ENCODE measurements around the gene SAMD3.

The SAMD3 gene

DNA sequence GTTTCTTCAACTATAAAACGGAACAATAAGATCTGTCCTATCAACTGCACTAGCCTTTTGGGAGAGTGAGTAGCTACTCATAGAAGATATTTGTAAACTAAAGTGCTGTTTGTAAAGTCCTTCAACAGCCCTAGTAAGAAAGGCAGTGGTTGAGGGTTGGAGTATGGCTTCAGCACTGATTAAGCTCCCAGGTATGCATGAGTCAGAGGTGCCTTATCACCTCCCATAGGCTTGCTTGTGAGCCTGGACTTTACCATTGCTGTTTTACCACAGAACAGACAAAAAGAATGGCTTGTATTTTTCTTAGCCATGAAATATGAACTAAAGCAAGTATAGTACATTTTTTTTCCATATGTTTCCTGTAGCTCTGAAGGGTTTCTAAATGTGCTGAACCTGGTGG is 44.1 kb downstream of the SAMD3 start:
- no peak for TF ChIP-seq POLR2AphosphoS5 (IDR thresholded peaks at IDR 0.05; ENCODE audit: low read depth, low read length)
- TF ChIP-seq, protein P1, sequence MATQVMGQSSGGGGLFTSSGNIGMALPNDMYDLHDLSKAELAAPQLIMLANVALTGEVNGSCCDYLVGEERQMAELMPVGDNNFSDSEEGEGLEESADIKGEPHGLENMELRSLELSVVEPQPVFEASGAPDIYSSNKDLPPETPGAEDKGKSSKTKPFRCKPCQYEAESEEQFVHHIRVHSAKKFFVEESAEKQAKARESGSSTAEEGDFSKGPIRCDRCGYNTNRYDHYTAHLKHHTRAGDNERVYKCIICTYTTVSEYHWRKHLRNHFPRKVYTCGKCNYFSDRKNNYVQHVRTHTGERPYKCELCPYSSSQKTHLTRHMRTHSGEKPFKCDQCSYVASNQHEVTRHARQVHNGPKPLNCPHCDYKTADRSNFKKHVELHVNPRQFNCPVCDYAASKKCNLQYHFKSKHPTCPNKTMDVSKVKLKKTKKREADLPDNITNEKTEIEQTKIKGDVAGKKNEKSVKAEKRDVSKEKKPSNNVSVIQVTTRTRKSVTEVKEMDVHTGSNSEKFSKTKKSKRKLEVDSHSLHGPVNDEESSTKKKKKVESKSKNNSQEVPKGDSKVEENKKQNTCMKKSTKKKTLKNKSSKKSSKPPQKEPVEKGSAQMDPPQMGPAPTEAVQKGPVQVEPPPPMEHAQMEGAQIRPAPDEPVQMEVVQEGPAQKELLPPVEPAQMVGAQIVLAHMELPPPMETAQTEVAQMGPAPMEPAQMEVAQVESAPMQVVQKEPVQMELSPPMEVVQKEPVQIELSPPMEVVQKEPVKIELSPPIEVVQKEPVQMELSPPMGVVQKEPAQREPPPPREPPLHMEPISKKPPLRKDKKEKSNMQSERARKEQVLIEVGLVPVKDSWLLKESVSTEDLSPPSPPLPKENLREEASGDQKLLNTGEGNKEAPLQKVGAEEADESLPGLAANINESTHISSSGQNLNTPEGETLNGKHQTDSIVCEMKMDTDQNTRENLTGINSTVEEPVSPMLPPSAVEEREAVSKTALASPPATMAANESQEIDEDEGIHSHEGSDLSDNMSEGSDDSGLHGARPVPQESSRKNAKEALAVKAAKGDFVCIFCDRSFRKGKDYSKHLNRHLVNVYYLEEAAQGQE (IDR thresholded peaks at IDR 0.05; ENCODE audit: insufficient read depth in 1 of 2, low read depth in 2 of 2, low read length in 2 of 2), result no peak
- TF ChIP-seq FOXP2 (optimal IDR thresholded peaks at IDR 0.05; ENCODE audit: borderline replicate concordance, extremely low read depth, extremely low read length, insufficient read depth), result no peak
- no peak for TF ChIP-seq TAF1 (IDR thresholded peaks at IDR 0.05; ENCODE audit: borderline replicate concordance, insufficient read depth, low read length)
- no peak for TF ChIP-seq SIN3A (IDR thresholded peaks at IDR 0.05; ENCODE audit: borderline replicate concordance, insufficient read depth, low read length)

DNA sequence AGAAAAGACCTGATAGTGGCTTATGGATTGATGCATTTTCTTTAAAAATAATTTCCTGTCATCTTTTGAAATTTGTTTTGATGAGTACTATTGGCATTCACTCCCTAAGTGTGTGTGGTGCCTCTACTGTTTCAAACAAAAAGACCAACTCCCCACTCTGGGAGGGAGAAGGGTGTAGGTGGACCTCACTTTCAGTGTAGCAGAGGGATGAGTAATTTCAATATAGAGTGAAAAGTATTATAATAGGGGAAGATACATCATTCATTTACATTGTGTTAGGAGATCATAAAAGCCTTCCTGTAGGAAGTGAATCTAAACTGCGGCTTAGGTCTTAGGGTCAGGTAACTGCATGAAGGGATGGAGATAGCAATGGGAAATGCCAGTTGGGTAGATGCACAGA is 46.4 kb downstream of the SAMD3 start:
- TF ChIP-seq POLR2AphosphoS5 (IDR thresholded peaks at IDR 0.05; ENCODE audit: low read depth, low read length), result no peak
- no peak for TF ChIP-seq FOXP2 (optimal IDR thresholded peaks at IDR 0.05; ENCODE audit: borderline replicate concordance, extremely low read depth, extremely low read length, insufficient read depth)
- TF ChIP-seq, protein P1 (IDR thresholded peaks at IDR 0.05; ENCODE audit: insufficient read depth in 1 of 2, low read depth in 2 of 2, low read length in 2 of 2), result no peak
- TF ChIP-seq TAF1 (IDR thresholded peaks at IDR 0.05; ENCODE audit: borderline replicate concordance, insufficient read depth, low read length), result no peak
- TF ChIP-seq SIN3A (IDR thresholded peaks at IDR 0.05; ENCODE audit: borderline replicate concordance, insufficient read depth, low read length), result no peak

DNA sequence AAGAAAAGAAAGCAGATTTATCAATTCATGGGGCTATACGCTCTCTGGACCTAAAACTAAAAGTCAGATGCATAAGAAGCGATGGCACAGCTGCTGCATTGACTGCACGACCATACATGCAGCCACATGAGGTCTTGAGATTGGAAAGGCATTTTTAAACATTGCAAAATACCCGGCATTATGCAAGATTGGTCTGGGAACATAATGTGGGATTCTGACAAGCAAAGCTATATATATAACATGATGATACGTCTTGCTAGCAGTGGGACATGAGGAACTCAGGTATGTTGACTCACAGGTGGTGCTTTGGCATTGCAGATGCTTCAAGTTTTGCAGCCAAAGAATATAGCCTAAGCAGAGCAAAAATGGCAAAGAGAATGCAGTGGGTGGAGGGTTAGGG is 55.1 kb downstream of the SAMD3 start:
- TF ChIP-seq FOXP2 (optimal IDR thresholded peaks at IDR 0.05; ENCODE audit: borderline replicate concordance, extremely low read depth, extremely low read length, insufficient read depth), result no peak
- no peak for TF ChIP-seq TAF1 (IDR thresholded peaks at IDR 0.05; ENCODE audit: borderline replicate concordance, insufficient read depth, low read length)
- TF ChIP-seq, protein P1 (IDR thresholded peaks at IDR 0.05; ENCODE audit: insufficient read depth in 1 of 2, low read depth in 2 of 2, low read length in 2 of 2), result no peak

DNA sequence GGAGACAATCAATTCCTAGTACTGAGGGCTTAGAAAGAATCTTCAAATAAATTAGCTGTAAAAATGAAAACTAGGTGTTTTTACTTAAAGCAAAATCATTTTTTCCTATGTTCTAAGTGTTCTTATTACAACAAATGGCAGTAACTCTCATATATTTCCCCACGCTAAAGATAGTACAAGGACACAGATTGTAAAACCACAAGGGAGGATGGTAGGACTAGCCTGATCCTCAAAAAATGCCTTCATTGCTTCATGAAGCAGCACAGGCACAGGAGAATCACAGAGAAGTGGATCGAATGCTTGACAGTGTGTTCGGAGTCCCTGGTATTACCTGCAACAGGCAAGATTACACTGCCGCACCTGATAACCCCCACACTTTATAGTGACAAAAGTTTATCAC is 58.5 kb downstream of the SAMD3 start:
- TF ChIP-seq TAF1 (IDR thresholded peaks at IDR 0.05; ENCODE audit: borderline replicate concordance, insufficient read depth, low read length), result no peak
- TF ChIP-seq FOXP2 (optimal IDR thresholded peaks at IDR 0.05; ENCODE audit: borderline replicate concordance, extremely low read depth, extremely low read length, insufficient read depth), result no peak
- no peak for TF ChIP-seq POLR2AphosphoS5 (IDR thresholded peaks at IDR 0.05; ENCODE audit: low read depth, low read length)
- TF ChIP-seq, protein P1 (IDR thresholded peaks at IDR 0.05; ENCODE audit: insufficient read depth in 1 of 2, low read depth in 2 of 2, low read length in 2 of 2), result no peak
- TF ChIP-seq SIN3A (IDR thresholded peaks at IDR 0.05; ENCODE audit: borderline replicate concordance, insufficient read depth, low read length), result no peak

DNA sequence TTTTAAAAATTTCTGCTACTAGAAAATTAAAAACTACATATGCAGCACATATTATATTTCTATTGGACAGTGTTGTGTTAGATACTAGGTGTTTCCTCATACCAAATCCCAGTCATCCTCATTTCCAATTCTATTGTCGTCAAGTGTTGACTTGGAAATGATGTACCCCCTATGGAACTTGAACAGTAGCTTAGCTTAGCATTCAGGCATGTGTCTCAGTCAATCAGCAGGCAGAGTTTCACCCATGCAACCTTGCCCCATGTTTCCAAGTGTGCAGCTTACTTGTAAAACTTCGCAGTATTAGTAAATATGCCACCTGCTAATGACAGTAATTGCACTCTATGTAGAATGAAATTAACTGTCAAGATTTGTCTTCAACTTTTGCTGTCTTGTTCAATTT is 59.5 kb downstream of the SAMD3 start:
- TF ChIP-seq SIN3A (IDR thresholded peaks at IDR 0.05; ENCODE audit: borderline replicate concordance, insufficient read depth, low read length) (no peak), TAF1 (IDR thresholded peaks at IDR 0.05; ENCODE audit: borderline replicate concordance, insufficient read depth, low read length) (no peak), POLR2AphosphoS5 (IDR thresholded peaks at IDR 0.05; ENCODE audit: low read depth, low read length) (no peak), FOXP2 (optimal IDR thresholded peaks at IDR 0.05; ENCODE audit: borderline replicate concordance, extremely low read depth, extremely low read length, insufficient read depth) (no peak)
- TF ChIP-seq, protein P1 (IDR thresholded peaks at IDR 0.05; ENCODE audit: insufficient read depth in 1 of 2, low read depth in 2 of 2, low read length in 2 of 2), result no peak
